Stimulated activated CD8-positive, alpha-beta memory T cell treated with anti-CD3 and anti-CD28 coated beads, Interleukin-12 subunit alpha, Interleukin-12 subunit beta, amount 100 ng/mL, for 4 hours (primary cell): ENCODE measurements around the gene TBL1Y.
"Not testable (repeated sequence)": the region's sequence is repeated elsewhere in the genome, so short reads cannot be mapped to it uniquely, and the experiment has no call there.

Source experiments
- DNase-seq: peaks from one replicate; pipeline ENCODE4 v3.0.0-alpha.2; 2020; ENCODE audit warnings: low read depth

Gene TBL1Y

GRCh38 chrY:6974971-6975370 lies 64.5 kb downstream of the TBL1Y start:
- no peak for DNase-seq

DNA sequence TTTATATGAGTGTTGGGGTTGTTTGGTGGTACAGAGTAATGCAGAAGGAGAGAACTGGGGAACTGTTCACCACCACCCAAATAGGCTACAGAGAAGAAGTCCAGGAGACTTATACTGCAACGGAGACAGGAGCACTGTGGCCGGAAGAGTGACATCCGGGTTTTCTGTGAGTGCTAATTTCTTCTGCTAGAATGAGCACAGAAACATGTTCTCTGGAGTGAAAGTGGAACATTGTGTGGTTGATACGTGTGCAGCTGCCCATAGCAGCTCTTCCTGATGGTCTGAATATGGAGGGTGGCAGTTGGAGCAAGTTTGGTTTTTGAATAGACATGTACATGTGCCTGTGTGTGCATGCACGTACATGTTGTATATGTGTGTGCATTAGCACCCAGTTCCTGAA lies 67.3 kb downstream of the TBL1Y start:
- no peak for DNase-seq

- no peak for DNase-seq
Observed at GRCh38 chrY:6983221-6983620, 72.7 kb downstream of the TBL1Y start.

- no peak for DNase-seq
Observed at GRCh38 chrY:6987811-6988210, 77.3 kb downstream of the TBL1Y start.

DNA sequence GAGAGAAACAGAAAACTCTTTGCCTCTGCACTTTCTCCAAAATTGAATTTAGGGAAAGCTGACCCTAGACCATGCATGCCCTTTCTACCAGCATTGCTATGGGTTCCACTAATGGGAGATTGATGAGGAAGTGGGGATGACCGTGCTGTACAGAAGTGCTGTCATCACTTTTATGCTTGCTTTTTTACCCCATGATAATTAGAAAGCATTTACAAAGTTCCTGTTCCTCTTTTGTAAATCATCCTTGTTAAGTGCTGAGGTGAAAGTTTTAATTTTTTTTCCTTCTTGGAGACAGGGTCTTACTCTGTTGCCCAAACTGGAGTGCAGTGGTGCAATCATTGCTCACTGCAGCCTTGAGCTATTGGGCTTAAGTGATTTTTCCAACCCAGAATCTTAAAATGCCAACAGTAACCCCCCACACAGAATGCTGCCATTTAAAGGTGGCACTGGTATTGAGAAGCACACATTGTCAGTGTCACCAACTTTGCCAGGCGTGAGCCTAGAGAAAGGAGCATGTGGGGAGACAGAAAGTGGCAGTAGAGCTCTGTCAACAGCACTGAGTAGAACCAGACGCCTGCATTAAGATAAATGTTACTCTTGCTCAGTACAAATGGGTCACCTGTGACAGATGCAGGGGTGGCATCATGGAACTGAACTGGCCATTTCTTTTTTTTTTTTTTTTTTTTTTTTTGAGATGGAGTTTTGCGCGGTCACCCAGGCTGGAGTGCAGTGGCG lies 79.6 kb downstream of the TBL1Y start:
- DNase-seq, result no peak

DNA sequence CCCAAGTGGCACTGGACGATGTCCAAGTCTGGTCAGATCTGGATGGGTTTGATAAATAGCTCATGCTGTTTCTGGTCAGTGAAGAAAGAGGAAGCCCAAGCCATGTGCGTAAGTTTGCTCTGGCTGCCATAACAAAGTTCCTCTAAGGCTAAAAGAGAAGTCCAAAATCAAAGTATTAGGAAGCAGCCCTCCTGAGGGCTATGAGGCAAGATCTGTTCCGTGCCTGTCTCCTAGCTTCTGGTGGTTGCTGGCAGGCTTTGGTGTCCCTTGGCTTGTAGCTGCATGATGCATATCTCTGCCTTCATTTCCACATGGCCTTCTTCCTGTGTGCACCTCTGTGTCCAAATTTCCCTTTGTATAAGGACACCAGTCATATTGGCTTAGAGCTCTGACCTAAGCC lies 81.5 kb downstream of the TBL1Y start:
- DNase-seq, result no peak

DNA sequence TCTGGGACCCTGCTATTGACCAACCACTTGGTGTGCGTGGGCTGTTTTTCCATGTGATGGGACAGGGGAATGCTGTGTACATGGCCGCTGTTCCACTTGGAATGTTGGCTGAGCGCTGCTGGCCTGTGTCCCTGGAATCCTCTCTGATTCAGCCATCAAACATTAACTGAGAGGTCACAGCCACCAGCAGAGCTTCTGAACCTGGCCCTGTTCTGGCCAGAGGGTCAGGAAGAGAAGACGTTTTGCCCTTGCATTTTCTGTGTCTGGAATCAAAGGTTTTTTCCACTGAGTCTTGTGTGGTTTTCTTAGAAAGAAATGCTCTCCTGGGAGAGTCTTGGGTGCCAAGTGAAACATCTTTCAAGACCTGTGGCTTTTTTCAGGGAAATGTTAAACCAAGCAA lies 85.5 kb downstream of the TBL1Y start:
- no peak for DNase-seq

DNA sequence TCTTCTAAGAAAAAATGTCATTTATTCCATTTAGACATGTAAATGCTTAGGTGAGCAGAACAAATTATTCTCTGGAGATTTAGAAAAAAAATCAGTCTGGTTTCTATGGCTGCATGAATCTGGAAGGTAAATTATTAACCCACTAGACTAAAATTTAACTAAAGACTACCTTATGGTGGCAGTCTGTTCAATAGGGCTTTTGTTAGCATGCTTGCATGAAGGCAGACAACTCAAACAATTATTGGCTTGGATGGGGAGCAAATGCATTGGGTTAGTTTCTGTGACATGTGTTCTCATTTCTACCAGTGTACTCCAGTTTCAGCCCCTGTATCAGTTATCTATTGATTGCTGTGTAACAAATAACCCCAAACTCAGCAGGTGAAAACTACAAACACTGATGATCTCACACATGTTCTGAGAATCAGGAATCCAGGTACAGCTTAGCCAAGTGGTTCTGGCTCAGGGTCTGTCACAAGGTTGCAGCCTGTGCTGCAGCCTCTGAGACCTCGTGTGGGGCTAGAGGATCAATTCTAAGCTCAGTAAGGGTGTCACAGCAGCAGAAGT lies 87.1 kb downstream of the TBL1Y start:
- DNase-seq, result no peak

DNA sequence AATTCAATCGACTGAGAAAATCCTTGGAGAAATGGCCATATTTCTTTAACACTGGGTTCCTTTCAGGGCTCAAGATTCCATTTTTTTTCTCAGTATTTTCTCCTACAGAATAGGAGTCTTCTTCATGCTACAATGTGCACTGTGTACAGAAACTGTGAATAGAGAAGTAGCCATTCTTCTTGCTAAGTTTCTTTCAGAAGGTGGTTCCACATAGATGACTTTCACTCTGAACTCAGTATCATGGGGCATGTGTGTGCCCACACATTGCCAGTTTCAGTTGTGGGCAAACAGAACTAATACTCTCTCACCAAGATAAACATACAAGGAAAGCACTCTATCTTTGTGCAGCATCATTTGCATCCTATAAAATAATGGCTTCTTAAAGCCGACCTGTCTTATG lies 89.4 kb downstream of the TBL1Y start:
- DNase-seq, result no peak

DNA sequence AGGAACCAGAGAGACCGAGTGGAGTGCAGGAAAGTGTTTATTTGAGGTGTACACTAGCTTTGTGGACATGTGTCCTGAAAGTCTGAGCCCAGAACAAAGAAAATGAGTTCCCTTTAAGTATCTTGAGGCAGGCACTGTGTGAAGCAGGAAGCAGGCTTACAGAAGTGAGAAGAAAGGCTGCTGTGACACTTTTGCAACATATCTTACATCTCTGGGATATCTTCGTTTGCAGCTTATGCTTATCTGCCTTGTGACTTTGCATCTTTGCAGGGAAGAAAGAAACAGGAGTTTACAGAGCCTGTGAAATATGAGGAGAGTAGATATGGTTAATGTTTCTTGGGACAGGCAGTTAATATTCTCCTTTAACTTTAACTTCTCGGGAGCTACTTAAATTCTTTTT lies 92.1 kb downstream of the TBL1Y start:
- no peak for DNase-seq

- no peak for DNase-seq
Observed at GRCh38 chrY:7007911-7008310, 97.4 kb downstream of the TBL1Y start.

DNA sequence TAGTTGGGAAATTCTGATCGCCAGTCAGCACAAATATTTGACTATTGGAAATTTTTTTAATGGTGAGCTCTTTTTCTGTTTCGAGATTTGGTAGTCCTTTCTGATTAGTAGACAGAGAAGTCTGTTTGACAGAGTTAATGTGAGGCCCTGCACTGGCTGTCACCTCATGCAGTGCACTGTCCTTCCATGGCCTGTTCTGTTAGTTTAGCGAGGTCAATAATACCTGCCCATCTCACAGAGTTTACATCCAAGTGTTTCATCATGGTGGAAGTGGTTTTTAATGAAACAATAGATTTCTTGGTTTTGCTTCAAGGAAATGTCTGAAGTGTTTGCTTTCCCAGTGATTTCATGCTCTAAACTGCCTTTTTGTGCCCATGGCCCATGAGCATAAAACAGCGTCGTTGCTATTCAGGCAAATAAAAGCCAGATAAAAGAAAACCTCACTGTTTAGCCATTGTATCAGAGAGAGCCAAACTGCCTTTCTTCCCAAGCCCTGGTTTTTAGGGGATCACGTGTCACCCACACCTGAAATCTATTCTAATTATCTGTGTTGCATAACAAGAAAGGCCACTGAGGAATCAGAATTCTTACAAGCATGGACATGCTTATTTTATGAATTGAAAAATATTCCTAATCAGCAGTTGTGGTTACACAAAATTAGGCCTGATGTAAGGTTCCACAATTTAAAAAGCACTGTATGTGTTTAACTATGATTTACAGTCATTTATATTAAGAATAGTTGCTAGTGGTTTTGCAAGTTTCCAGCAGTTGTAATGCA lies 98.3 kb downstream of the TBL1Y start:
- no peak for DNase-seq

- DNase-seq, result no peak
Observed at GRCh38 chrY:7013051-7013450, 102.6 kb downstream of the TBL1Y start.

DNA sequence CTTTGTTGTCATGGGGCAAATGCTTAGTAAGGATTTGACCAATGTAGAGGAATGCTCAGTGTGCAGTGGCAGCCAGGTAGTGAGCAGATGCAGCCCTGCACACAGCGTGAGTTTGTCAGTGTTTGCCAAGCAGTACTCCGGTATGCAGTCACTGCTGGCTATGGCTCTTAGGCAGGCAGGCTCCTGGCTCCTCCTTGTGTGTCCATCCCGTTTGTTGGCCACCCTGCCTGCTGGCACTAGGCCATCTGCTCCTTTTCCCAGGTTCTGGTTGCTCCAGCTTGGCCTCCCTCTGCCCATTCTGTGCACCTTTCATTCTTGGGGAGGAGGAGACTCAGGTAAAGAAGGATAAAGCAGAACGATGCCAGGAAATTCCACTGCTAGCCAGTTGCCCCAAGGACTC lies 106.0 kb downstream of the TBL1Y start:
- no peak for DNase-seq

GRCh38 chrY:7017244-7018080 lies 107.0 kb downstream of the TBL1Y start:
- no peak for DNase-seq

DNA sequence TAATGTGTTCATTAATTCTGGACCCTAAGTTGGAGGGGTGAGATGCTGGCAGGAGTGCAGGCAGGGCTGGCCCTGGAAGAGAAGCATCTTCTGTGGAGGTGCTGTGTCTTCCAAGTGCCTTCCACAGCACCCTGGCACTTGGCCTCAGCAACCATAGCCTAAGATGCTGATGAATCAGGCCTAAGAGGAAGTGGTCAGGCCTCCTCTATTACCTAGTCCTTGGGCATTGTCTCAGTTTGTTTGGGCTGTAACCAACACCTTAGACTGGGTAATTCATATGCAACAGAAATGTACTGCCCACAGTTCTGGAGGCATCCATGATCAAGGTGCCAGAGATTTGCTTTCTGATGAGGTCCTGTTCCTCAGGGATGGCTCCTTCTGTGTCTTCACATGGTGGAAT lies 128.5 kb downstream of the TBL1Y start:
- DNase-seq, result no peak

DNA sequence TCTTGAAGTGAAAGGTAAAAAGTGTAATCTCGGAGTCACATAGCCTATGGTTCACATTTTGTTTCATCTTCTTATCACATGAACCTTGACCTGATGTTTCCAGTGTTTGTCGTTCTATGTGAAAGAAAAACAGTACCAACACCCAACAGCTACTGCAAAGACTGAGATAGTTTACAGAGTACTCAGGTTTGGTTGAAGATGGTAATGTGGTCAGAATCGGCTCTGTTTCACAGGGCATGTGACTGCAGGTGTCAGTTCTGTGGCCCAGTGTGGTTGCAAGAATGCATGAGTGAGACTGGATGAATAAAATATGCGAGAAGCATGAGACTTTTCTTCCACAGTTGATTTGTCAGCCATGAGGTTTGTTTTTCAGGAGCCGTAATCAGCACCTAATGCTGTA lies 130.2 kb downstream of the TBL1Y start:
- no peak for DNase-seq

GRCh38 chrY:7041983-7042382 lies 131.5 kb downstream of the TBL1Y start:
- DNase-seq, result no peak

DNA sequence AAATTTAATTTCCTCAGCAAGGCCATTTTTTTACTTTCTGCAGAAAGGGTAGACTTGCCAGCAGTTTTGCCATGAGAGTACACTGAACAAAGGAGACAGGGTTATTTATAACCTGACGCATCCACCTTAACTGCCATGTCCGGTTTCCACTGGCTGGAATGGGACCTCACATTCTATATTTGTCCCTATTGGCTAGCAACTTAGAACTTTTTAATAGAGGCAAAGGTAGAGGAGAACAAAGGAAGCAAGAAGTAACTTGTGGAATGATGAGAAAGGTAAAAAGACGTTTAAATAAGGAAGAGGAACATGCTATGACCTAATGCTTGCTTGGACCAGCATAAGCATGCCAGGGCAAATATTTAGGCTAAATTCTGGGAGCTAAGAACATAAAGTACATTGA lies 142.0 kb downstream of the TBL1Y start:
- not testable (repeated sequence) for DNase-seq

- no peak for DNase-seq
Observed at GRCh38 chrY:7056886-7057285, 146.4 kb downstream of the TBL1Y start.

DNA sequence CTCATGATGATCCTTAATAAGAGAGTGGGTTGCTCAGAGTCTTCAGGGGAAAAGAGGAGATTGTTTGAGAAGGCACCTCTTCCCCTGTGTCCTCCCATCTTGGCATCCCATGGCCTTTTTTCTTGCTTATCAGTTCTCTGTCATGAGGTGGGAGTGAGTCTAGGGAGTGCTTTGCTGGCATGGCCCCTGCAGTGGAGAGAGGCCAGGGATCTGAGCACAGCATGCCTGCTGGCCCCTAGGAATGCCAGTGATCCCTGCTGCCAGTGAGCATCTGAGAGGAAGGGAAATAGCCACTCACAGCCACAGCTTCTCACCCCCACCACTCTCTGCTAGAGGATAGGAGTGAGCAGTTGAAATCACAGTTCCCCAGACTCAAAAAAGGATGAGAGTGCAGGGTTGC lies 168.2 kb downstream of the TBL1Y start:
- DNase-seq, result no peak

DNA sequence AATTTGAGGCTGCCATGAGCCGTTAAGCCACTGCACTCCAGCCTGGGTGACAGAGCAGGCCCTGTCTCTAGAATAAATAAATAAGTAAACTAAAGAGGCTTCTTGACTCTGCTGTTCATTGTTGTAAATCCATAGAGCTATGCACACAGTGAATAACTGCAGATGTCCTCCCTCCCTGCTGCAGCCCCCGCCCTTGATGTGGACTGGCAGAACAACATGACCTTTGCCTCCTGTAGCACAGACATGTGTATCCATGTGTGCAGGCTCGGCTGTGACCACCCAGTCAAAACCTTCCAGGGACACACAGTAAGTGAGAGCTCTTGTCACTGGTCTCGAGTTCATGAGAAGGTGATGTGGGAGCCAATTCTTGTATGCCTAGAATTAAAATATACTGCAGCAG lies 170.1 kb downstream of the TBL1Y start:
- DNase-seq, result not testable (repeated sequence)

GRCh38 chrY:7085606-7086005 lies 175.1 kb downstream of the TBL1Y start:
- DNase-seq, result no peak
